Liver (tissue), 9 donors: ENCODE measurements around the gene TYSND1. TPM values are rescaled to one million over a fixed set of nuclear protein-coding genes. Genes with fewer than 3 reads are reported as not detected.

Experiments used
- DNase-seq: peaks from one replicate; pipeline ENCODE4 v3.0.0-alpha.2; 2017; ENCODE audit warnings: low spot score
- H3K27ac ChIP-seq, 2 donors: one replicate each; pipeline ENCODE4 v1.7.0; 2013; ENCODE audit warnings: inconsistent platforms in 2 of 2, low read length in 2 of 2, control low read depth in 1 of 2, low read depth in 1 of 2, mild to moderate bottlenecking in 1 of 2
- H3K27me3 ChIP-seq, 4 donors: one replicate each; pipeline versions ENCODE4 v1.6.1 to v1.7.0; 2013; ENCODE audit warnings: low read length in 3 of 4, inconsistent platforms in 1 of 4, mild to moderate bottlenecking in 1 of 4, moderate library complexity in 1 of 4; ENCODE audit not compliant: control insufficient read depth in 4 of 4, insufficient read depth in 4 of 4
- H3K36me3 ChIP-seq, 4 donors: one replicate each; pipeline versions ENCODE4 v1.6.1 to v1.7.0; 2013; ENCODE audit warnings: low read length in 3 of 4, mild to moderate bottlenecking in 3 of 4, low read depth in 1 of 4, moderate library complexity in 1 of 4; ENCODE audit not compliant: control insufficient read depth in 4 of 4, insufficient read depth in 3 of 4
- H3K4me1 ChIP-seq, 4 donors: one replicate each; pipeline versions ENCODE4 v1.6.1 to v1.7.0; 2013; ENCODE audit warnings: low read length in 3 of 4, mild to moderate bottlenecking in 3 of 4, moderate library complexity in 1 of 4; ENCODE audit not compliant: control insufficient read depth in 4 of 4, insufficient read depth in 4 of 4
- H3K4me3 ChIP-seq, 3 donors: one replicate each; pipeline versions ENCODE4 v1.6.1 to v1.7.0; 2013; ENCODE audit warnings: low read length in 3 of 3, control low read depth in 1 of 3, low read depth in 1 of 3, mild to moderate bottlenecking in 1 of 3
- H3K9ac ChIP-seq, 2 donors: one replicate each; pipeline ENCODE4 v1.7.0; 2013; ENCODE audit warnings: low read length in 2 of 2, mild to moderate bottlenecking in 2 of 2, moderate library complexity in 2 of 2, control low read depth in 1 of 2, low read depth in 1 of 2
- H3K9me3 ChIP-seq, 4 donors: one replicate each; pipeline versions ENCODE4 v1.6.1 to v1.7.0; 2013; ENCODE audit warnings: low read length in 3 of 4; ENCODE audit not compliant: control insufficient read depth in 4 of 4
- FOXA1 ChIP-seq: IDR thresholded peaks from 2 replicates; pipeline ENCODE4 v1.6.1; 2016; ENCODE audit warnings: antibody characterized with exemption
- FOXA2 ChIP-seq: IDR thresholded peaks from 2 replicates; pipeline ENCODE4 v1.6.1; 2016; ENCODE audit warnings: antibody characterized with exemption
- GABPA ChIP-seq, 2 donors: IDR thresholded peaks in 1 of 2; conservative IDR thresholded peaks in 1 of 2; 2 replicates each; pipeline ENCODE4 v1.6.1; 2016; ENCODE audit warnings: antibody characterized with exemption in 2 of 2, mild to moderate bottlenecking in 1 of 2, moderate library complexity in 1 of 2
- HNF4A ChIP-seq, 2 donors: conservative IDR thresholded peaks; 2 replicates each; pipeline ENCODE4 v1.6.1; 2016; ENCODE audit warnings: antibody characterized with exemption in 2 of 2, mild to moderate bottlenecking in 2 of 2
- JUND ChIP-seq, 2 donors: IDR thresholded peaks; 2 replicates each; pipeline ENCODE4 v1.6.1; 2016; ENCODE audit warnings: antibody characterized with exemption in 2 of 2
- NR2F2 ChIP-seq: IDR thresholded peaks from 2 replicates; pipeline ENCODE4 v1.6.1; 2016; ENCODE audit warnings: antibody characterized with exemption
- RAD21 ChIP-seq, 2 donors: IDR thresholded peaks; 2 replicates each; pipeline ENCODE4 v1.6.1; 2016; ENCODE audit warnings: antibody characterized with exemption in 2 of 2, mild to moderate bottlenecking in 2 of 2
- RXRA ChIP-seq, 2 donors: IDR thresholded peaks; 2 replicates each; pipeline ENCODE4 v1.6.1; 2017 to 2018; ENCODE audit warnings: antibody characterized with exemption in 2 of 2, mild to moderate bottlenecking in 1 of 2
- SP1 ChIP-seq: IDR thresholded peaks from 2 replicates; pipeline ENCODE4 v1.6.1; 2018; ENCODE audit warnings: antibody characterized with exemption, mild to moderate bottlenecking
- TAF1 ChIP-seq: conservative IDR thresholded peaks from 2 replicates; pipeline ENCODE4 v1.6.1; 2016; ENCODE audit warnings: antibody characterized with exemption, mild to moderate bottlenecking
- YY1 ChIP-seq: IDR thresholded peaks from 2 replicates; pipeline ENCODE4 v1.6.1; 2016; ENCODE audit warnings: antibody characterized with exemption, mild to moderate bottlenecking
- WGBS: extraction: QIAGEN DNeasy Blood & Tissue Kit; methylation state at CpG from one replicate; pipeline ENCODE4 v1.1.7; 2013; 5-methylcytosine and 5-hydroxymethylcytosine counted together
- polyA plus RNA-seq, 2 donors: library from polyadenylated mRNA; stranded (reverse) in 1 of 2; unstranded in 1 of 2; fragments of 200-250 nt in 1 of 2; fragments of >200 nt in 1 of 2; fragmentation: Nextera tagmentation in 1 of 2; extraction: Ambion mirVana in 1 of 2; gene quantifications; one replicate each; pipeline versions ENCODE4 v1.2.1 to v1.2.3, GENCODE V29; 2013 to 2015
- total RNA-seq, 2 donors: library from RNA; depleted of rRNA; stranded (reverse); fragments of >200 nt; gene quantifications; one replicate each; pipeline ENCODE4 v1.2.3, GENCODE V29; 2014
- TF ChIP-seq, protein P1 (sequence below): IDR thresholded peaks from 2 replicates; pipeline ENCODE4 v1.6.1; 2016; ENCODE audit warnings: antibody characterized with exemption
- TF ChIP-seq, protein P2 (sequence below): IDR thresholded peaks from 2 replicates; pipeline ENCODE4 v1.6.1; 2016; ENCODE audit warnings: antibody characterized with exemption, mild to moderate bottlenecking
- TF ChIP-seq, protein P3 (sequence below): fragments of 150-350 bp; IDR thresholded peaks from 2 replicates; pipeline ENCODE4 v1.5.1; 2017; ENCODE audit warnings: improper control_type of control experiment, low read depth, low read length; ENCODE audit not compliant: missing input control
- TF ChIP-seq, protein P4 (sequence below): IDR thresholded peaks from 2 replicates; pipeline ENCODE4 v1.6.1; 2016; ENCODE audit warnings: antibody characterized with exemption
- donor health status: healthy.
- donor health status: healthy.
- donor health status: healthy.
- donor health status: healthy.
- donor health status: healthy.

TYSND1 gene
- total and polyA plus RNA-seq, 4 donors: 3.9 to 11.3 (median 7.2) TPM

DNA sequence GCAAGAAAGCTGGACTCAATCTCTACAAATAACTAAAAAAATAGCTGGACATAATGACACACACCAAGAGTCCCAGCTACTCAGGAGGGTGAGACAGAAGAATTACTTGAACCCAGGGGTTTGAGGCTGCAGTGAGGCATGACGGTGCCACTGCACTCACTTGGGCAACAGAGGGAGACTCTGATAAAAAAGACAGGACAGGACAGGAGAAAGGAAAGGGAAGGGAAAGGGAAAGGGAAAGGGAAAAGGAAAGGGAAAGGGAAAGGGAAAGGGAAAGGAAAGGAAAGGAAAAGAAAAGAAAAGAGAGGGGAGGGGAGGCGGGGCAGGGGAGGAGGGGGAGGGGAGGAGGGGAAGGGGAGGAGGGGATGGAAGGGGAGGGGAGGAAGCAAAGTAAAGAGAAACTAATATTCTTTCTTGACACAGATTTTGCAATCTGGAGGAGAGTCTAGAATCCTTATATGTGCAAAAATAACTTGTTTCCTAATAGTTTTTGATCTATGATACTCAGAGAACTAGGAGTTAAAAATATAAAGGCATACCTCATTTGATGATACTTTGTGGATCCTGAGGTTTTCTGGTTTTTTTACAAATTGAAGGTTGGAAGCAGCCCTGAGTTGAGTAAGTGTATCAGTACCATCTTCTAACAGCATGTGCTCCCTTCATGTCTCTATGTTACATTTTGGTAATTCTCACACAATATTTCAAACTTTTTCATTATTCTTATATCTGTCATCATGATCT lies 15.8 kb upstream of the TYSND1 start:
- no peak for DNase-seq
- no peak overlapping the region for H3K27ac ChIP-seq
- no peak for TF ChIP-seq HNF4A (conservative IDR thresholded peaks at IDR 0.05)
- TF ChIP-seq SP1: no peak
- TF ChIP-seq FOXA1: no peak
- no peak for TF ChIP-seq NR2F2
- TF ChIP-seq, protein P1, sequence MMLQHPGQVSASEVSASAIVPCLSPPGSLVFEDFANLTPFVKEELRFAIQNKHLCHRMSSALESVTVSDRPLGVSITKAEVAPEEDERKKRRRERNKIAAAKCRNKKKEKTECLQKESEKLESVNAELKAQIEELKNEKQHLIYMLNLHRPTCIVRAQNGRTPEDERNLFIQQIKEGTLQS: no peak
- TF ChIP-seq, protein P2, sequence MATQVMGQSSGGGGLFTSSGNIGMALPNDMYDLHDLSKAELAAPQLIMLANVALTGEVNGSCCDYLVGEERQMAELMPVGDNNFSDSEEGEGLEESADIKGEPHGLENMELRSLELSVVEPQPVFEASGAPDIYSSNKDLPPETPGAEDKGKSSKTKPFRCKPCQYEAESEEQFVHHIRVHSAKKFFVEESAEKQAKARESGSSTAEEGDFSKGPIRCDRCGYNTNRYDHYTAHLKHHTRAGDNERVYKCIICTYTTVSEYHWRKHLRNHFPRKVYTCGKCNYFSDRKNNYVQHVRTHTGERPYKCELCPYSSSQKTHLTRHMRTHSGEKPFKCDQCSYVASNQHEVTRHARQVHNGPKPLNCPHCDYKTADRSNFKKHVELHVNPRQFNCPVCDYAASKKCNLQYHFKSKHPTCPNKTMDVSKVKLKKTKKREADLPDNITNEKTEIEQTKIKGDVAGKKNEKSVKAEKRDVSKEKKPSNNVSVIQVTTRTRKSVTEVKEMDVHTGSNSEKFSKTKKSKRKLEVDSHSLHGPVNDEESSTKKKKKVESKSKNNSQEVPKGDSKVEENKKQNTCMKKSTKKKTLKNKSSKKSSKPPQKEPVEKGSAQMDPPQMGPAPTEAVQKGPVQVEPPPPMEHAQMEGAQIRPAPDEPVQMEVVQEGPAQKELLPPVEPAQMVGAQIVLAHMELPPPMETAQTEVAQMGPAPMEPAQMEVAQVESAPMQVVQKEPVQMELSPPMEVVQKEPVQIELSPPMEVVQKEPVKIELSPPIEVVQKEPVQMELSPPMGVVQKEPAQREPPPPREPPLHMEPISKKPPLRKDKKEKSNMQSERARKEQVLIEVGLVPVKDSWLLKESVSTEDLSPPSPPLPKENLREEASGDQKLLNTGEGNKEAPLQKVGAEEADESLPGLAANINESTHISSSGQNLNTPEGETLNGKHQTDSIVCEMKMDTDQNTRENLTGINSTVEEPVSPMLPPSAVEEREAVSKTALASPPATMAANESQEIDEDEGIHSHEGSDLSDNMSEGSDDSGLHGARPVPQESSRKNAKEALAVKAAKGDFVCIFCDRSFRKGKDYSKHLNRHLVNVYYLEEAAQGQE: no peak
- TF ChIP-seq, protein P3, sequence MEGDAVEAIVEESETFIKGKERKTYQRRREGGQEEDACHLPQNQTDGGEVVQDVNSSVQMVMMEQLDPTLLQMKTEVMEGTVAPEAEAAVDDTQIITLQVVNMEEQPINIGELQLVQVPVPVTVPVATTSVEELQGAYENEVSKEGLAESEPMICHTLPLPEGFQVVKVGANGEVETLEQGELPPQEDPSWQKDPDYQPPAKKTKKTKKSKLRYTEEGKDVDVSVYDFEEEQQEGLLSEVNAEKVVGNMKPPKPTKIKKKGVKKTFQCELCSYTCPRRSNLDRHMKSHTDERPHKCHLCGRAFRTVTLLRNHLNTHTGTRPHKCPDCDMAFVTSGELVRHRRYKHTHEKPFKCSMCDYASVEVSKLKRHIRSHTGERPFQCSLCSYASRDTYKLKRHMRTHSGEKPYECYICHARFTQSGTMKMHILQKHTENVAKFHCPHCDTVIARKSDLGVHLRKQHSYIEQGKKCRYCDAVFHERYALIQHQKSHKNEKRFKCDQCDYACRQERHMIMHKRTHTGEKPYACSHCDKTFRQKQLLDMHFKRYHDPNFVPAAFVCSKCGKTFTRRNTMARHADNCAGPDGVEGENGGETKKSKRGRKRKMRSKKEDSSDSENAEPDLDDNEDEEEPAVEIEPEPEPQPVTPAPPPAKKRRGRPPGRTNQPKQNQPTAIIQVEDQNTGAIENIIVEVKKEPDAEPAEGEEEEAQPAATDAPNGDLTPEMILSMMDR: no peak
- no peak for TF ChIP-seq YY1
- TF ChIP-seq JUND (IDR thresholded peaks at IDR 0.05): no peak
- TF ChIP-seq TAF1: no peak
- TF ChIP-seq, protein P4, sequence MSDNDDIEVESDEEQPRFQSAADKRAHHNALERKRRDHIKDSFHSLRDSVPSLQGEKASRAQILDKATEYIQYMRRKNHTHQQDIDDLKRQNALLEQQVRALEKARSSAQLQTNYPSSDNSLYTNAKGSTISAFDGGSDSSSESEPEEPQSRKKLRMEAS: no peak
- peaks cover 0 to 10% (median 3%) of the 10 kb centered on the region in 4 donors for H3K4me1 ChIP-seq
- H3K4me3 ChIP-seq: no peak overlapping the region
- no peaks in the 10 kb centered on the region for H3K27me3 ChIP-seq
- WGBS: 92% methylated on average over 1 of the region's 2 CpGs
- H3K9me3 ChIP-seq: no peaks in the 10 kb centered on the region
- peaks cover 3 to 30% (median 11%) of the 10 kb centered on the region in 4 donors for H3K36me3 ChIP-seq
- H3K9ac ChIP-seq: no peak overlapping the region

DNA sequence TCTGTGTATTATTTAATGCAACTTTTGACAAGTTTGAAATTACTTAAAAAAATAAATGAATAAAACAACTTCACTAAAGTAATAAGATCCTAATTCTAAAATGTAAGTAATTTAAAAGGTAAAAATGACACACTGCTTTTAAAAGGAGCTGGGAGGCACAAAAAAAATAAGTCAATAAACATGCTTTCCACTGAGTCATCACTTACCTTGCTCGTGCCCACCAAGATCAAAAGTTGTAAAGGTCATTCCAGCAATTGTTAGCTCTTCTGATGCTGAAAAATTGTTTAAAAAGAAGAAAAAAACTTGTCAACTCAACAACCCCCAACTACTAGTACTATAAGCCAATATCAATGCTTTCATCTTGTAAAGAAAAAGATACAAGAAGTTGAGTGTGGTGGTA lies 14.3 kb upstream of the TYSND1 start:
- H3K36me3 ChIP-seq: peaks cover 10 to 38% (median 18%) of the 10 kb centered on the region in 4 donors
- no peak overlapping the region for H3K27ac ChIP-seq
- DNase-seq: no peak
- no peaks in the 10 kb centered on the region for H3K27me3 ChIP-seq
- H3K4me3 ChIP-seq: no peak overlapping the region
- no peak overlapping the region for H3K9ac ChIP-seq
- TF ChIP-seq RAD21 (IDR thresholded peaks at IDR 0.05) (no peak), RXRA (IDR thresholded peaks at IDR 0.05) (no peak), JUND (IDR thresholded peaks at IDR 0.05) (no peak), GABPA (IDR thresholded peaks at IDR 0.05 in 1 of 2, conservative IDR thresholded peaks at IDR 0.05 in 1 of 2) (no peak), FOXA2 (no peak), FOXA1 (no peak), HNF4A (conservative IDR thresholded peaks at IDR 0.05) (no peak), YY1 (no peak)
- TF ChIP-seq, protein P2: no peak
- TF ChIP-seq, protein P1: no peak
- TF ChIP-seq, protein P3: no peak
- 29% methylated on average over 1 of the region's 1 CpG for WGBS
- H3K4me1 ChIP-seq: peaks cover 2 to 14% (median 5%) of the 10 kb centered on the region in 4 donors
- H3K9me3 ChIP-seq: no peaks in the 10 kb centered on the region
